ENCODE measurements around the gene ITPR2.

The ITPR2 gene

GRCh38 chr12:26711072-26711471 lies 121.9 kb downstream of the ITPR2 start:
- in situ Hi-C loops (cut with HindIII; ENCODE audit: low sequenced_read_pairs), result no loop called here

- in situ Hi-C loops (cut with HindIII; ENCODE audit: low sequenced_read_pairs), result no loop called here
Measured at GRCh38 chr12:26705851-26706250, 127.1 kb downstream of the ITPR2 start.

- in situ Hi-C loops (cut with HindIII; ENCODE audit: low sequenced_read_pairs), result no loop called here
Measured at GRCh38 chr12:26704684-26705460, 128.1 kb downstream of the ITPR2 start.

- in situ Hi-C loops (cut with HindIII; ENCODE audit: low sequenced_read_pairs), result no loop called here
Measured at GRCh38 chr12:26704214-26704613, 128.8 kb downstream of the ITPR2 start.

- in situ Hi-C loops (cut with HindIII; ENCODE audit: low sequenced_read_pairs), result no loop called here
Measured at GRCh38 chr12:26702741-26703140, 130.3 kb downstream of the ITPR2 start.

GRCh38 chr12:26701604-26702215 lies 131.3 kb downstream of the ITPR2 start:
- in situ Hi-C loops (cut with HindIII; ENCODE audit: low sequenced_read_pairs), result no loop called here

- in situ Hi-C loops (cut with HindIII; ENCODE audit: low sequenced_read_pairs), result no loop called here
Measured at GRCh38 chr12:26700430-26700829, 132.6 kb downstream of the ITPR2 start.

GRCh38 chr12:26699237-26699636 lies 133.8 kb downstream of the ITPR2 start:
- in situ Hi-C loops (cut with HindIII; ENCODE audit: low sequenced_read_pairs), result no loop called here

- in situ Hi-C loops (cut with HindIII; ENCODE audit: low sequenced_read_pairs), result no loop called here
Measured at GRCh38 chr12:26698186-26698585, 134.8 kb downstream of the ITPR2 start.

- in situ Hi-C loops (cut with HindIII; ENCODE audit: low sequenced_read_pairs), result no loop called here
Measured at GRCh38 chr12:26697217-26697616, 135.8 kb downstream of the ITPR2 start.

GRCh38 chr12:26696613-26697092 lies 136.3 kb downstream of the ITPR2 start:
- in situ Hi-C loops (cut with HindIII; ENCODE audit: low sequenced_read_pairs), result no loop called here

- in situ Hi-C loops (cut with HindIII; ENCODE audit: low sequenced_read_pairs), result no loop called here
Measured at GRCh38 chr12:26696048-26696612, 136.9 kb downstream of the ITPR2 start.

GRCh38 chr12:26694402-26694801 lies 138.6 kb downstream of the ITPR2 start:
- in situ Hi-C loops (cut with HindIII; ENCODE audit: low sequenced_read_pairs), result no loop called here

GRCh38 chr12:26692407-26692806 lies 140.6 kb downstream of the ITPR2 start:
- in situ Hi-C loops (cut with HindIII; ENCODE audit: low sequenced_read_pairs), result no loop called here

- in situ Hi-C loops (cut with HindIII; ENCODE audit: low sequenced_read_pairs), result no loop called here
Measured at GRCh38 chr12:26691234-26691970, 141.6 kb downstream of the ITPR2 start.

GRCh38 chr12:26690601-26691000 lies 142.4 kb downstream of the ITPR2 start:
- in situ Hi-C loops (cut with HindIII; ENCODE audit: low sequenced_read_pairs), result no loop called here

- in situ Hi-C loops (cut with HindIII; ENCODE audit: low sequenced_read_pairs), result no loop called here
Measured at GRCh38 chr12:26689281-26689841, 143.6 kb downstream of the ITPR2 start.

GRCh38 chr12:26688344-26688904 lies 144.6 kb downstream of the ITPR2 start:
- in situ Hi-C loops (cut with HindIII; ENCODE audit: low sequenced_read_pairs), result no loop called here

GRCh38 chr12:26686408-26686807 lies 146.6 kb downstream of the ITPR2 start:
- in situ Hi-C loops (cut with HindIII; ENCODE audit: low sequenced_read_pairs), result no loop called here

- in situ Hi-C loops (cut with HindIII; ENCODE audit: low sequenced_read_pairs), result no loop called here
Measured at GRCh38 chr12:26684101-26684500, 148.9 kb downstream of the ITPR2 start.

- in situ Hi-C loops (cut with HindIII; ENCODE audit: low sequenced_read_pairs), result no loop called here
Measured at GRCh38 chr12:26683443-26683842, 149.6 kb downstream of the ITPR2 start.
